ENCODE measurements around the gene HOXA7. TPM values are rescaled to one million over a fixed set of nuclear protein-coding genes. Genes with fewer than 3 reads are reported as not detected.

The HOXA7 gene
- polyA plus RNA-seq, 1 experiment, result 4.4 TPM

- POLR2A ChIA-PET, result no interaction called here
- Histone ChIP-seq H3K27me3 (ENCODE audit: control insufficient read depth, insufficient read depth, low read length) (no peaks in the 10 kb centered on the region), H3K36me3 (ENCODE audit: control insufficient read depth, insufficient read depth, low read length) (peaks cover 3% of the 10 kb centered on the region; the same call in 1 of the 2 replicates), H3K4me3 (ENCODE audit: low read depth, low read length) (no peak overlapping the region)
- no peak for TF ChIP-seq CTCF (IDR thresholded peaks at IDR 0.05; ENCODE audit: insufficient read depth, low read depth, low read length)
- DNase-seq (ENCODE audit: low read depth), result no peak
- CTCF ChIA-PET, result interaction anchor here (1.2 to 2.1 kb wide), 2 partner anchors 22 to 478 kb away, joined by 3 to 6 read pairs; no protein-coding TSS in a partner anchor
These were observed 1.4 kb upstream of the HOXA7 start for GRCh38 chr7:27157702-27158431.

GRCh38 chr7:27156916-27157701 lies 634 bp upstream of the HOXA7 start:
- Histone ChIP-seq H3K27me3 (ENCODE audit: control insufficient read depth, insufficient read depth, low read length) (no peaks in the 10 kb centered on the region), H3K4me3 (ENCODE audit: low read depth, low read length) (peak overlapping the region; percentile 74), H3K36me3 (ENCODE audit: control insufficient read depth, insufficient read depth, low read length) (peaks cover 3% of the 10 kb centered on the region; the same call in 1 of the 2 replicates)
- ChIA-PET CTCF (interaction anchor here (1.0 to 2.2 kb wide), 5 partner anchors 13 to 937 kb away, joined by 3 to 9 read pairs (median 5); partner anchors contain the start of gene HOXA5), POLR2A (interaction anchor here (0.7 to 1.0 kb wide), 2 partner anchors 14 to 28 kb away, joined by 4 to 7 read pairs; partner anchors contain the start of gene HOXA11)
- TF ChIP-seq CTCF (IDR thresholded peaks at IDR 0.05; ENCODE audit: insufficient read depth, low read depth, low read length), result no peak
- DNase-seq (ENCODE audit: low read depth), result no peak

GRCh38 chr7:27155816-27156507 lies 513 bp downstream of the HOXA7 start:
- no peak for TF ChIP-seq CTCF (IDR thresholded peaks at IDR 0.05; ENCODE audit: insufficient read depth, low read depth, low read length)
- Histone ChIP-seq H3K4me3 (ENCODE audit: low read depth, low read length) (peak overlapping the region; percentile 74), H3K36me3 (ENCODE audit: control insufficient read depth, insufficient read depth, low read length) (no peaks in the 10 kb centered on the region), H3K27me3 (ENCODE audit: control insufficient read depth, insufficient read depth, low read length) (no peaks in the 10 kb centered on the region)
- CTCF ChIA-PET, result interaction anchor here (0.5 to 2.2 kb wide), 6 partner anchors 12 to 938 kb away, joined by 3 to 9 read pairs (median 4); partner anchors contain the start of gene HOXA5
- POLR2A ChIA-PET, result interaction anchor here (0.7 to 1.0 kb wide), 2 partner anchors 13 to 29 kb away, joined by 4 to 7 read pairs; partner anchors contain the start of gene HOXA11
- no peak for DNase-seq (ENCODE audit: low read depth)

- Histone ChIP-seq H3K4me3 (ENCODE audit: low read depth, low read length) (peak overlapping the region; percentile 74), H3K36me3 (ENCODE audit: control insufficient read depth, insufficient read depth, low read length) (no peaks in the 10 kb centered on the region), H3K27me3 (ENCODE audit: control insufficient read depth, insufficient read depth, low read length) (no peaks in the 10 kb centered on the region)
- no peak for TF ChIP-seq CTCF (IDR thresholded peaks at IDR 0.05; ENCODE audit: insufficient read depth, low read depth, low read length)
- no peak for DNase-seq (ENCODE audit: low read depth)
- CTCF ChIA-PET, result interaction anchor here (0.5 to 2.2 kb wide), 3 partner anchors 11 to 473 kb away, joined by 3 to 9 read pairs (median 3); partner anchors contain the start of gene HOXA5
- POLR2A ChIA-PET, result no interaction called here
These were observed 1.3 kb downstream of the HOXA7 start for GRCh38 chr7:27154901-27155815.
